AG10803 (cell line): Measurements from ENCODE around the gene ROBO1.

Experiments
- DNase-seq: peaks from one replicate; pipeline ENCODE4 v3.0.0; 2010; ENCODE audit warnings: low read depth
- H3K4me3 ChIP-seq: 2 replicates; pipeline ENCODE4 v1.5.1; 2011; ENCODE audit warnings: mild to moderate bottlenecking, low read length, control low read depth
- CTCF ChIP-seq: conservative IDR thresholded peaks from 2 replicates; pipeline ENCODE4 v1.5.1; 2011; ENCODE audit warnings: mild to moderate bottlenecking, low read length, control low read depth, inconsistent platforms

The ROBO1 gene

GRCh38 chr3:78741066-78741645, 1026.6 kb downstream of the ROBO1 start:
- H3K4me3 ChIP-seq = no peak overlapping the region
- no peak for DNase-seq
- peak; percentile 49 for TF ChIP-seq CTCF

- DNase-seq = no peak
- no peak for TF ChIP-seq CTCF
- H3K4me3 ChIP-seq = no peak overlapping the region
Observed at GRCh38 chr3:78738833-78739232, 1029.0 kb downstream of the ROBO1 start.

GRCh38 chr3:78737988-78738387, 1029.8 kb downstream of the ROBO1 start:
- DNase-seq = no peak
- no peak for TF ChIP-seq CTCF
- H3K4me3 ChIP-seq = no peak overlapping the region

GRCh38 chr3:78736863-78737262, 1030.9 kb downstream of the ROBO1 start:
- DNase-seq = peak; percentile 16
- TF ChIP-seq CTCF = no peak
- H3K4me3 ChIP-seq = no peak overlapping the region

- no peak for TF ChIP-seq CTCF
- no peak overlapping the region for H3K4me3 ChIP-seq
- DNase-seq = peak; percentile 51
Observed at GRCh38 chr3:78734048-78734637, 1033.7 kb downstream of the ROBO1 start.

GRCh38 chr3:78732893-78733292, 1034.9 kb downstream of the ROBO1 start:
- H3K4me3 ChIP-seq = no peak overlapping the region
- TF ChIP-seq CTCF = no peak
- DNase-seq = no peak

- no peak for TF ChIP-seq CTCF
- DNase-seq = no peak
- no peak overlapping the region for H3K4me3 ChIP-seq
Observed at GRCh38 chr3:78732471-78732870, 1035.3 kb downstream of the ROBO1 start.
